Fibroblast of skin of scalp (primary cell): ENCODE measurements around the gene C16orf54.
"Not testable (repeated sequence)": the region's sequence is repeated elsewhere in the genome, so short reads cannot be mapped to it uniquely, and the experiment has no call there.

Source experiments
- DNase-seq: peaks from one replicate; pipeline ENCODE4 v3.0.0-alpha.2; 2013

Gene C16orf54

DNA sequence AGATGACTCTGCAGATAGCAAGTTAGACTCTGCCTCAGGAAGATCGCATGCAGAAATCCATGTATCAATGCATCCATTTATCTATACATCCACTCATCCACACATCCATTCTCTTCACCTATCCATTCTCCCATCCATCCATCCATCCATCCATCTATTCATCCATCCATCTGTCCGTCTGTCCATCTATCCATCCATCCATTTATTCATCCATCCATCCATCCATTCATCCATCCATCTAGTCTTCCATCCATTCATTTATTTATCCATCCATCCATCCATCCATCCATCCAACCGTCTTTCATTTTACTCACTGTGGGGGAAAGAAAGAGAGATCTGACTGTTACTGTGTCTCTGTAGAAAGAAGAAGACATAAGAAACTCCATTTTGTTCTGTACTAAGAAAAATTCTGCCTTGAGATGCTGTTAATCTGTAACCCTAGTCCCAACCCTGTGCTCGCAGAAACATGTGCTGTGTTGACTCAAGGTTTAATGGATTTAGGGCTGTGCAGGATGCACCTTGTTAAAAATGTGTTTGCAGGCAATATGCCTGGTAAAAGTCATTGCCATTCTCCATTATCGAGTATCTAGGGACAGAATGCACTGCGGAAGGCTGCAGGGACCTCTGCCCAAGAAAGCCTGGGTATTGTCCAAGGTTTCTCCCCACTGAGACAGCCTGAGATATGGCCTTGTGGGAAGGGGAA is 5.7 kb downstream of the C16orf54 start:
- DNase-seq = not testable (repeated sequence)

DNA sequence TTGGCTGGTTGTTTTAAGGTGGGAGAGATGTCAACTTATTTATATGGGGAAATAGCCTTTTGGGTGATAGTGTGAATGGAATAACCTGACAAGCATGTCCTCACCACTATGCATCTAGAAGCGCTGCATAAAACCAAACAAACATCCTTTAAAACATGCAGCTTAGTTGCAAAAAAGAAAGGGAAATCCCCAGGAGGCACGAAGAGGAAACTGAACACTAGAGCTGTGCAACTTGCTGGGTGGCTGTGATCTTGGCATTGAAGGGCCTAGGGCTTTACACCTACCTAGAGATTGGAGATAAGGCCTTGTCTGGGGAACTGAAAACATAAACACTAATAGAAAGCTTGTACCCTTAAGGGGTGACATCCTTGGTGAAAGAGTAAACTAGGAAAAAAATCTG is 7.3 kb downstream of the C16orf54 start:
- DNase-seq = no peak

DNA sequence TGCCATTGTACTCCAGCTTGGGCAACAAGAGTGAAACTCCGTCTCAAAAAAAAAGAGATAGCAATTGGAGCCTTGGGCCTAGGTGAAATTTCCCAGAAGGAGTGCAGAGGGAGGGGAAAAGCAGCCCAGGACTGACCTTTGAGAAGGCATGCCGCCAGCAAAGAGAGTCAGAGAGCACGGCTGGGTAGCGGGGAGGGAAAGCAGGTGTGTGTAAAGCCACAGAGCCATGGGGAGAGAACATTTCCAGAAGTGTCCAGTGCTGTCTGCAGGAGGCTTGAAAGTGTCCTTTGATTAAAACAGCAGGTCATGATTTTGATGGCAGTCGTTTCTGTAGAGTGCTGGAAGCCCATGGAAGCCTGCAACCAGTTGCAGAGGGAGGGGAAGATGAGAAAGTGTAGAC is 8.1 kb downstream of the C16orf54 start:
- no peak for DNase-seq

DNA sequence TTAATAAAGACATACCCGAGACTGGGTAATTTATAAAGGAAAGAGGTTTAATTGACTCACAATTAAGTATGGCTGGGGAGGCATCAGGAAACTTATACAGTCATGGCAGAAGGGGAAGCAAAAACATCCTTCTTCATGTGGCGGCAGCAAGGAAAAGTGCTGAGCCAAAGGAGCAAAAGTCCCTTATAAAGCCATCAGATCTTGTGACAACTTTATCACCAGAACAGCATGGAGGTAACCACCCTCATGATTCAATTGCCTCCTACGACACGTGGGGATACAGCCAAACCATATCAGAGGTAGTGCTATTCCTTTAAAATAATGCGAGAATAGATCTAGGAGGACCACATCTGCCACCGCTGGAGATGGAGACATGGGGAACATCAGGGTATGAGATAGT is 9.0 kb downstream of the C16orf54 start:
- DNase-seq = no peak

DNA sequence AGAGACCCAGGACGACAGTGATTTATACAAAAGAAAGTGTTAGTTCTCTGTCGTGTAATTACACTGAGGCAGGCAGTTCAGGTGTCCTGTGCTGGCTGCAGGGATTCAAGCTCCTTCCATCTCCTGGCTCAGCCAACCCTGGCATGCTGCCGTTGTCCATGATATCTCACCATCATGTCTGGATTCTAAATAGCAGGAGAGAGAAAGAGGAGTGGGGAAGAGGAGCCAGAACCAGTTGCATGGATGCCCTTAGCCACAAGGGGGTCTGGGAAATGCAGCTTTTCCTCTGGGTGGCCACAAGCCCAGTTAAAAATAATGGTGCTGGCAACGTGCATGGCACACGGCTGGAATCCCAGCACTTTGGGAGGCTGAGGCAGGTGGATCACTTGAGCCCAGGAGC is 9.7 kb downstream of the C16orf54 start:
- no peak for DNase-seq

DNA sequence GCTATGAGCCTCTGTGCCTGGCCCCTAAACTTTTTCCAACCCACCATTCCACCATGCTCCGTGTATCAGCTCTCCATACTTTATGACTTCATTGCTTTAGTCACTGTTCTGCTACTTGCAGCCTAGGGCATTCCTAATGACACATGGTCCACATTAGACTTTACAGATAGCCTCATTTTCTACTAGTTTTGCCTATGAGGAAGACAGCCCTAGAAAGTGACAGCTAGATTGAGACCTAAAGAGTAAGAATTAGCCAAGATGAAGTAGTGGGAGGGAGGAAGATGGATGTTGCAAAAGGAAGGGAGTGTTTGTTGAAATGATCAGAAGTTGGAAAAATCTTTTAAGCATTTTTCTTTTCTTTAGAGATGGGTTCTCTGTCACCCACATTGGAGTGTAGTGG is 11.0 kb downstream of the C16orf54 start:
- peak; percentile 2 for DNase-seq

DNA sequence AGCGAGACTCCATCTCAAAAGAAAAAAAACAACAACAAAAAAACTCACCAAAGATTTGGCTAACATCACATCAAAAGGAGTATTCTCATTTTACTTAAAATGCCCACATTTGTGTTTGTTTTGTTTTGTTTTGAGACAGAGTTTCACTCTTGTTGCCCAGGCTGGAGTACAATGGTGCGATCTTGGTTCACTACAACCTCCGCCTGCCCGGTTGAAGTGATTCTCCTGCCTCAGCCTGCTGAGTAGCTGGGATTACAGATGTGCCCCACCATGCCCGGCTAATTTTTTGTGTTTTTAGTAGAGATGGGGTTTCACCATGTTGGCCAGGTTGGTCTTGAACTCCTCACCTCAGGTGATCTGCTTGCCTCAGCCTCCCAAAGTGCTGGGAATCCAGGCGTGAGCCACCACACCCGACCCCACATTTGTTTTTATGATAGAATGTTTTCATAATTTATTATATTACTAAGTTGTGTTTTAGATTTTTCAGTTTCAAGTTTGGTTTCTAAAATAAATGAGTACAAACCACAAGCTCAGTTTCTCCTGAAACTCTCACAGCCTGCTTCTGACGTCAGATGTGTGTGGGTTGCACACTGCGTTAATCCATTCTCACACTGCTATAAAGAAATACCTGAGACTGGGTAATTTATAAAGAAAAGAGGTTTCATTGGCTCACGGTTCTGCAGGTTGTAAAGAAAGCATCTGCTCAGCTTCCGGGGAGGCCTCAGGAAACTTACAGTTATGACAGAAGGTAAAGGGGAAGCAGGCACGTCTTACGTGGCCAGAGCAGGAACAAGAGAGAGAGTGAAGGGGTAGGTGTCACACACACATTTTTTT is 13.8 kb downstream of the C16orf54 start:
- not testable (repeated sequence) for DNase-seq

DNA sequence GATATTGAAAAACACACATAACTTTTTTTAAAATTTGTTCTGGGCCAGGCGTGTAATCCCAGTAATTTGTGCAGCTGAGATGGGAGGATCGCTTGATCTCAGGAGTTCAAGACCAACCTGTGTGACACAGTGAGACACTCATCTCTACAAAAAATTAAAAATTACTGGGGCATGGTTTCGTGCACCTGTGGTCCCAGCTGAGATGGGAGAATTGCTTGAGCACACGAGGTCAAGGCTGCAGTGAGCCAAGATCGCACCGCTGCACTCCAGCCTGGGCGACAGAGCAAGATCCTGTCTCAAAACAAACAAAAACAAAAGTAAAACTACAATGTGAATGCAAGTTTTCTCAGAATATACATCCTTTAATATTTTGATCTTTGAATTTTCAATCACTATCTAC is 15.1 kb downstream of the C16orf54 start:
- DNase-seq = no peak

DNA sequence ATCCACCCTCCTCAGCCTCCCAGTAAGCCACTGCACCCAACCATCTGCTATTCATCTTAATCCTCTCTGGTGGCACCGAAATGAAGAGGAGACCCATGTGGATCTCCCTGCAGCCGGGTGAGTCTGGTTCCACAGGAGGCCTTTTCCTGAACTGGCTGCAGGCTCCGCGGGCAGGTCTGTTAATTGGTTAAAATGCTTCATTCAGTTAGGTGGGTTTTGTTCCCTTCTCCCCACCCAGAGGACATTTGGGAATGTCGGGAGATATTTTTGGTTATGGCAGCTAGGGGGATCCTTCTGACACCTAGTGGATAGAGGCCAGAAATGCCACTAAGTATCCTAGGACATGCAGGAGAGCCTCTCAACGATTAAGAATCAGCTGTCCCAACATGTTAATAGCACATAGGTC is 16.7 kb downstream of the C16orf54 start:
- peak; percentile 65 for DNase-seq

DNA sequence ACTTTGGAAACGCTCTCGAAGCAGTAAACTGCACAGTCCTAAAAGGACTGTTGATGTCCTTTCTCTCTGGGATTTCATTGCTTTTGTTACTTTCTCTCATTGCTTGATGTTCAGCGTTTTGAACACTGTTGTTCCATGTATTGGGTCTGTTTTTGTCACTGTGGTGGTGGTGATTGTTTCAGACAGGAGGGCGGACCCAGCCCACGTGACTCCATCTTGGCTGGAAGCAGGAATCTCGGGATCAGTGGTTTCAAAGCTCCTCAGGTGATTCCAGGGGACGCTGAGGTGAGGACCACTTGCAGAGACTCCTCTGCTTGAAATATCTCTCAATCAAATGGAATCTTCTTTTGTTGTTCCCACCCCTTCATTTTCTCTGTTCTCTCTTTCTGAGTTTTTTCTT is 18.3 kb downstream of the C16orf54 start:
- no peak for DNase-seq

DNA sequence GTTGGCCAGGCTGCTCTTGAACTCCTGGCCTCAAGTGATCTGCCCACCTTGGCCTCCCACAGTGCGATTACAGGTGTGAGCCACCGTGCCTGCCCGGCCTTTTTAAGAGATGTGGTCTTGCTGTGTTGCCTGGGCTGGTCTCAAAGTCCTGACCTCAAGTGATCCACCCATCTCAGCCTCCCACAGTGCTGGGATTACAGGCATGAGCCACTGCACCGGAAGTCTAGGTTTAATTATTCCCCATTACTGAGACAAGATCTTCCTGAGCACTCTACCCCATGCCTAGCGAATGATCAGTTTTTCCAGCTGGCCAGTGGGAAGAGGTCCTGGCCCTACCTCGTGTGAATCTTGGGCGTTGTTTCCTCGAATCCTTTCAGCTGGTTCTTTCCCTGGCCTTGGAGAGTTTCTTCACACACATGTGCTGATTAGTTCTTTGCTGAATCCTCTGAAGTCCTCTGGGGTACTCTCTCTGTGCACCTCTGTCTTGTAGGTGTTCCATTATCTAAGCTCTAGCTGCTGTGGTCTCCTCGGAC is 18.9 kb downstream of the C16orf54 start:
- DNase-seq = no peak

DNA sequence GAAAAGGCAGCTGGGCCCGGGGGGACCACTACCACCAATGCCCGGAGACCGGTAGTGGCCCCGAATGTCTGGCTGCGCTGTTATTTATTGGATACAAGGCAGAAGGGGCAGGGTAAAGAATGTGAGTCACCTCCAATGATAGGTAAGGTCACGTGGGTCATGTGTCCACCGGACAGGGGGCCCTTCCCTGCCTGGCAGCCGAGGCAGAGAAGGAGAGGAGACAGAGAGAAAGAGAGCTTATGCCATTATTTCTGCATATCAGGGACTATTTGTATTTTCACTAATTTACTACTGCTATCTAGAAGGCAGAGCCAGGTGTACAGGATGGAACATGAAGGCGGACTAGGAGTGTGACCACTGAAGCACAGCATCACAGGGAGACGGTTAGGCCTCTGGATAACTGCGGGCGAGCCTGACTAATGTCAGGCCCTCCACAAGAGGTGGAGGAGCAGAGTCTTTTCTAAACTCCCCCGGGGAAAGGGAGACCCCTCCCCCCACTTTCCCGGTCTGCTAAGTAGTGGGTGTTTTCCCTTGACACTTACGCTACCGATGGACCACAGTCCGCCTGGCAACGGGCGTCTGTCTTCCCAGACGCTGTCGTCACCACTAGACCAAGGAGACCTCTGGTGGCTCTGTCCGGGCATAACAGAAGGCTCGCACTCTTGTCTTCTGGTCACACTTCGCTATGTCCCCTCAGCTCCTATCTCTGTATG is 24.5 kb downstream of the C16orf54 start:
- peak; percentile 71 for DNase-seq

DNA sequence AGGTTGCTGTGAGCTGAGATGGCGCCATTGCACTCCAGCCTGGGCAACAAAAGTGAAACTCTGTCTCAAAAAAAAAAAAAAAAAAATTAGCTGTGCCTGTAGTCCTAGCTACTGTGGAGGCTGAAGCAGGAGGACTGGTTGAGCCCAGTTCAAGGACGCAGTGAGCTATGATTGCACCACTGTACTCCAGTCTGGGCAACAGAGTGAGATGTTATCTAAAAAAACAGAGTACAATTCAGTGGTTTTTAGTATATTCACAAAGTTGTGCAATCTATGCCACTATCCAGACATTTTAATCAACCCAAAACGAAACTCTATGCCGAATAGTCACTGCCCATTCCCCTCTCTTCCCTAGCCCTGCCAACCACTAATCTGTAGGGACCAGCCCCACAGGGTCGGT is 25.1 kb downstream of the C16orf54 start:
- DNase-seq = no peak

DNA sequence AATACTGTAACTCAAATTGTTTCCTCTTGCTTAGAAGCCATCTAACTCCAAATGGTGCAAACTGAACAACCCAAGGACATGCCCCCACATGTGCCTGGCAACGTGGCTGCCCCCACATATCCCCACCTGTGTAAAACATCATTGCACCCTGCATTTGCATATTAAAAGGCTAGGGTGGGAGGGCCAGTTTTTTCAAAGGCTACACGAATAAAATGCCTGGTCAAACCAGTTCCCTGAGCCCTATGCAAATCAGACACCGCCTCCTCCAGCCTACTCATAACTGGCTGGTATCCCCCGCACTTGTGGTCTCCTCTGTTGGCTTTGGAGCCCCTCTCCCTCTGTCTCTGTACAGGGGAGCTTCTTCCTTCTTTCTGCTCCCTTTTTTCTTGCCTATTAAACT is 26.7 kb downstream of the C16orf54 start:
- no peak for DNase-seq

DNA sequence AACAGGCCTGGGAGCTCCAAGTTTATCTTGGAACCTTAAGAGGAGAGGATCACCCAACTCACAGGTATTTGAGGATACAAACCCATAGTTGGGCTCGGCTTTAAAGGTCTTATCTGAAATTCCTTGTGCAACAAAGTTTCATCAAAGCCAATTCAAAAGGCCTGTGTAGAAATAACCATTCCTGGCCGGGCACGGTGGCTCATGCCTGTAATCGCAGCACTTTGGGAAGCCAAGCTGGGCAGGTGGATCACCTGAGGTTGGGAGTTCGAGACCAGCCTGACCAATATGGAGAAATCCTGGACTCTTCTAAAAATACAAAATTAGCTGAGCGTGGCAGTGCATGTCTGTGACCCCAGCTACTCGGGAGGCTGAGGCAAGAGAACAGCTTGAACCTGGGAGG is 28.7 kb downstream of the C16orf54 start:
- no peak for DNase-seq

DNA sequence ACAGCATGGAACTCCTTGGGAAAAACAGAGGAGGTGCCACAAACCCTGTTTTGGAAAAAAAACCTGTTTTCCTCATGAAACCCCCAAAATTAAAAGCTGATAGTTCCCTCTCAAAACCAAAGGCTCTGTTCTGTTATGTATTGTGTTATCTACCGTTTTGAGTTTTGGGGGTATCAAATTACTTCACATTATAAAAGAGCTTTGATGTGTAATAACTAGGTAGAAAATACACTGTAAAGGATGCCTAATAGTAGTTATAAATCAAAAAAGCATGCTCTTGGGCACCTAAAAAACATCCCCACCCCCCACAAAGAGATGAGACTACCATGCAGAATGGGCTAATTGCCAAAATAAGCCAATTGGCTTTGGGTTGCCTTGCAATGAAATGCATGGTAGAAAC is 30.8 kb downstream of the C16orf54 start:
- no peak for DNase-seq

DNA sequence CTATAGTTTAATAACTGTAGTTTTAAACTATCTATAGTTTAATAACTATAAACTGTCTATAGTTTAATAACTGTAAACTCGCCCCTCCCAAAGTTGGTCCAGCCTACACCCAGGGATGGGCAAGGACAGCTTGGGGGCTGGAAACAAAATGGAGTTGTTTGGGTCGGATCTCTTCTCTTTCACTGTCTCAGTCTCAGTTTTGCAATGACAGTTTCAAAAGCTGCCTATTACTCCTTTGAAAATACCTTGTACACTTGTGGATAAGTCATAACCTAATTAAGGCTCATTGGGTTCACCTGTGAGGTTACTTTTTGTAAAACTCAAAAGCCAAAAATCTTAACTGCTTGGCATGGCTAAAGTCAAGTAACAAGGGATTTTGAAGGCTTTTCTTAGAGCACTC is 31.4 kb downstream of the C16orf54 start:
- no peak for DNase-seq

DNA sequence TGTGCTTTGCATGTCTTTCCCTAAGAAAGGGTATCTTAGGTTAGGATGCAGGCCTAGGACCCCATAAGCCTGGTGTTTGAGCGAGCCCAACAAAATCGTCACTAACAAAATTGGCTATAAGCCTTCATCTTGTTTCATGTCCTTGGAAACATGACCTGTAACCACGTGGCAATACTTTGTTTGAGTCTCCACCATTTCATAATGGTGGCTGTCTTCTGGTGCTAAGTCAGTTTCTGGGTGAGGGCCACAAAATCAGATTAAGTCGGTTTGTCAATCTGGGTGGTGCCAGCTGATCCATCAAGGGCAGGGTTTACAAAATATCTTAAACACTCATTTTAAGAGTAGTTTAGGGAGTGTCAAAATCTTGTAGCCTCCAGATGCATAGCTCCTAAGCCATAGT is 33.0 kb downstream of the C16orf54 start:
- no peak for DNase-seq

DNA sequence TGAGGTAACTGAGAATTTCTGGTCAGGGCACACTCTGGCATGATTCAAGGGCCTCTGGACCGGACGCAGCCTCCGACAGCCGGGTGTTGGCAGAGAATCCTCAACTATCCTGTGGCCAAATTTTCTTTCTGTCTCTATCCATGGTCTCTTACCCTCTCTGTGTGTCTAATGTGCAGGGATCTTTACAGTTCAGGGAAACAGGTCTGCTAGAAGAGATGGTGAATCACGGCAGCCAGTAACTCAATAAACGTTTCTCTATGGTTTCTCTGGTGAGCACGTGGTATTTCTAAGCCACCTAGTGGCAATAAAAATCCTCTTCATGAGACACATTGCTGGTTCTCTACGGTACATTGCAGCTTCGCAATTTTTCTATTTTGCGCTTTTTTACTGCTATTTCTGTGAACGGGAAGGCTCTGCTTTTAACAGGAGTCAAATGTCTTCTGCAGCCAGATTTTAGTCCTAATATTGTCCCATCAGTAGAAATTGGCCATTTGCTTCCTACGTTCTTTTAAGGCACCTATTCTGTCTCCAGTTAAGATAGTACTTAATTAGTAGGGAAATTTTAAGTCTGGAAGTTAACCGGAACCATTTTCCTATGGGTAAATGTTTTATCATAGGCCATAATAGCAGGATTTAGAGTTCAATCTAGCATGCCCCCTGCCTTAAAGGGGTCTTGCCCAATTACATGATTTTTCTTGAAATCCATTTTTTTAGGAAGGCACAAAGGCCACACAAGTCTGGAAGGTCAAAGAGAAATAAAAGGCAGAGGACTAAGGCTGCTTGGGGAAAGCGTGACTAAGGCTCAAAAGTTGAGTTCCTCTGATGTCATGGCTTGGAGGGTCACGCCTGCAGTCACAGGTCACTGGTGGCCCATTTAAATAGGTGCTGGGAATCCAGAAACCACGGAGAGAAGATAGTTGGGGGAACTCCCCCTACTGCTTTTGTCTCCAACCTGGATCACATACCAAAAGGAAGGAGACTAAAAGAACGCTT is 35.3 kb downstream of the C16orf54 start:
- peak; percentile 71 for DNase-seq

DNA sequence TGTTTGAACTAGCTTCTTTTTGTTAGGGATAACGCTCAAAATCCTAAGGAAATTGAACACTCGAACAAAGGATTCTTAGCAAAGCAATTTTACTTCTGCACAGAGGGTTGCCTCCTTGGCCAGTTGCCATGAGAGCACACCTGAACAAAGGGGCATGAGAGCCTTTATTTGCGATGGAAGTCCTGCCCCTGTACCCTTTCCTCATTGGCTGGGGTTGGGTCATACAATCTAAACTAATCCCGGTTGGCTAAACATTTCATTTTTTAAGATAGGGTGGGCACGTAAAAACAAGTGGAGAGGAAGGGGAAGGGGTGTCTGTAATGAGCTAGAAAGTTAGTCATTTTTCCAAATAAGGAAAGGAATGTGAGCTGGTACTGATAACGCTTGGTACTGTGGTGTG is 36.1 kb downstream of the C16orf54 start:
- not testable (repeated sequence) for DNase-seq

DNA sequence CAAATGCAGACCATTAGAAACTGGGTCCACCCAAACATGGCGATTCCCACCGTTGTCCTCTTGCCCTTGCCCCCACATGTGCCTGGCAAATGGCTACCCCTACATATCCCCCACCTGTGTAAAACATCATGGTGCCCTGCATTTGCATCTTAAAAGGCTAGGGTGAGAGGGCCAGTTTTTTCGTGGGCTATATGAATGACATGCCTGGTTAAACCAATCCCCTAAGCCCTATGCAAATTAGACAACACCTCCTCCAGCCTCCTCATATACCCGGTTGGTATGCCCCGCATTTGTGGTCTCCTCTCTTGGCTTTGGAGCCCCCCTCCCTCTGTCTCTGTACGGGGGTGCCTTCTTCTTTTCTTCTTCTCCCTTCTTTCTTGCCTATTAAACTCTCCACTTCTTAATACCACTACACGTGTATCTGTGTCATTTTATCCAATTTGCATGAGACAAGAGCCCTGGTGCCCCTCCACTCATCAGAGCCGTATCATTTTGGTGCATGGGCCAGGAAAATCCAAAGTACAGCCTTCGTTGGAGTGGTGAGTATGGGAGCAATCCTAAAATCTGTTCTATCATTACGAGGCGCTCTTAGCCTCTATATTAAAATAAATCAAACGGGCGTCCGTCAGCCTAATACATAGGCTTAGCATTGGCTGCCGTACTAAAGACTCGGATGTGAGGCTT is 36.7 kb downstream of the C16orf54 start:
- DNase-seq = no peak
